ENCODE results near the gene IQGAP2.
"Not testable (repeated sequence)": the region's sequence is repeated elsewhere in the genome, so short reads cannot be mapped to it uniquely, and the experiment has no call there.

The IQGAP2 gene

DNA sequence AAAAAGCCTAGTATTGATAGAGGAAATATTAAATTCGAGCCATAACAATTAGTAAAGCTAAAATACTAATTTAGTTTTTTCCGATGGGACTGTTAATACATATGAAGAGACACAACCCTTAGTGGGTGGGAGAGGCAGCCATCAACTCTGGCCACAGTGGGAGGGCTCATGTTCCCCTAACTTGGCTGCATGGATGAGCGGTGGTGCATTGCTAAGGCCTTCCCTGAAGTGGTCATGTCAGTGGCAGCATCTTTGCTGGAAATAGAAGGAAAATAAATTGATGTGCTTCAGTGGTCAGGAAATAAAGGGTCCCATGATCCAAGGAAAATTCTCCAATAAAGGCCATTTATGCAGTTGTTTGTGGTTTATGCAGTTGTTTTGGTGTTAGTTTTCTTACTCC lies 254.0 kb downstream of the IQGAP2 start:
- no peak for DNase-seq (ENCODE audit: low read depth)

DNA sequence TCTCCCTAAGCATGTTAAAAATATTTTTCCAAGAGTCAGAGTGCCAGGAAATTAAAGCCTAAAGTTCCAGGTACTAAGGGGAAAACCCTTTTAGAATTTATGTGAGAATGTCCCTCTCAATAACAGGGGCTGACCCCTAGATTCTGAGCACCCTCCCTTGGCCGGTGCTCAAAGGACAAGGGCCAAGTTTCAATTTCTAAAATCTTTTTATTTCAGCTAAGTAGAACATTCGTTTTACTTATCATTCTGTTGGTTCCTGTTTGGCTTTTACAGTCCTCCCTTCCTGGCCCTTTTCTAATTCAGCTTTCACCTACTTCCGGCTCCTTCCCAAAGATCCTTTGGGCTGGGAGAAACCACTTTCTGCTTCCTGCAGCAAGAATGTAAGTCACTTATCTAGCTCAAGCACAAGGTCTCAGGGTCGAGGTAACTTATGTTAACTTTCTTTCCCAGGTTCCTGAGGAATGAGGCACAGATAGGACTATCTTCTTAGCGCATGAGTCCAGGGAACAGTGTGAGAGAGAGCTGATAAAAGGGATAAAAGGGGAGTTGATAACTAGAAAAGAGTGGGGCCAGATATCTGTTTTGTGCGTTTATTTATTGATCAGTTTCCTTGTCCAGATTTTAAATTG lies 254.7 kb downstream of the IQGAP2 start:
- DNase-seq (ENCODE audit: low read depth) = no peak

DNA sequence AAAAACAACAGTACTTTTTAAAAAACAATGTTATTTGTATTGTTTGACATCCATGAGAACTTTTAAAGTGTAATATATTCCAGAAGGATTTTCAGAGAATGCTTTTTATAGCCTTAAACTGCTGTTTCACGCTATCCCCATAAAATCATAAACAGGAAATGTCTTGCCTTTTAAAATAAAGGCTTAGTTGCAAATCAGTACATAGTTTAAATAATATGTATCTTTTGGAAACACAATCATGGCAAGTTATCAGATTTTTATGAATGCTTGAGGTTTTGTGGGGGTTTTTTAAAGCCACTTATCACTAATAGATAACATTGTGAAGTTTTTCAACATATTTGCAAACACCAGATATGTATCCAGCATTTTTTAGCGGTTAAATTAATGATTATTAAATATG lies 257.3 kb downstream of the IQGAP2 start:
- no peak for DNase-seq (ENCODE audit: low read depth)

DNA sequence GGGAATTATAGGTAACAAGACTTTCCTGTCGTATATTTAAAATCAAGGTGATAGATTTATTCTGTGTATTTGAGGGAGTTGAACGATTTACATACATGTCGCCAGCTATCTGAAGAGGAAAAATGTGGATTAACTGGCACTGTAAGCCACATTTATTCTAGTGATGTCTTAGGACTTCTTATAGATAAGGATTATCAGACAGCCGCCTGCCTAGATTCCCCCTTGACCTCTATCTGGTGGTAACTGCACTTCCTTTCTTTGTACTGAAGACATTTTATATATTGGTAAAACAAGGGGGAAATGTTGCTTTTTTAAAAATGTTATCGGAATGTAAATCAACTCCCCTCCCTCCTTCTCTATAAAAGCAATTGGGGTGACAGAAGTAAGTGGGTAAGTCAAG lies 259.4 kb downstream of the IQGAP2 start:
- DNase-seq (ENCODE audit: low read depth) = no peak

DNA sequence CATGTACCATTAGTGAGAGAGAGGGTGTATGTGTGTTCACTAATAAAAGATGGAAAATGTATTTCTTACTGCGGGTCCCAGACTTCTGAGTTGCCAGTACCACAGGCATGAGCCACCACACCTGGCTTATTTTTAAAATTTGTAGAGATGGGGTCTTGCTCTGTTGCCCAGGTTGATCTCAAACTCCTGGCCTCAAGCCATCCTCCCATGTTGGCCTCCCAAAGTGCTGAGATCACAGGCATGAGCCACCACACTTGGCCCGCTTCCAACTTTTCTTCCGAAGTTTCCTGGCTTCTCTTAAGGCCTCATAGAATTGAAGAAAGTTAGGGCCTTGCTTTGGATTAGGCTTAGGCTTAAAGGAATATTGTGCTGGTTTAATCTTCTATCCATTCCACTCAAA lies 260.5 kb downstream of the IQGAP2 start:
- DNase-seq (ENCODE audit: low read depth) = no peak

DNA sequence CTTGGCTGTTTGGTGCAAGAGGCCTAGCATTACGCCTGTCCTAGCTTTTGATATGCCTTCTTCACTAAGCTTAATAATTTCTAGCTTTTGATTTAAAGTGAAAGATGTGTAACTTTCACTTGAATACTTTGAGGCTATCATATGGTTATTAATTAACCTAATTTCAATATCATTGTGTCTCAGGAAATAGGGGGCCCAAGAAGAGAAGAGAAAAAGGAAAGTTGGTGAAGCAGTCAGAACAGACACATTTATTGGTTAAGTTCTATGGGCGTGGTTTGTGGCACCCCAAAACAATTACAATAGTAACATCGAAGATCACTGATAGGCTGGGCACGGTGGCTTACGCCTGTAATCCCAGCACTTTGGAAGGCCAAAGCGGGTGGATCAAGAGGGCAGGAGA lies 261.0 kb downstream of the IQGAP2 start:
- no peak for DNase-seq (ENCODE audit: low read depth)

DNA sequence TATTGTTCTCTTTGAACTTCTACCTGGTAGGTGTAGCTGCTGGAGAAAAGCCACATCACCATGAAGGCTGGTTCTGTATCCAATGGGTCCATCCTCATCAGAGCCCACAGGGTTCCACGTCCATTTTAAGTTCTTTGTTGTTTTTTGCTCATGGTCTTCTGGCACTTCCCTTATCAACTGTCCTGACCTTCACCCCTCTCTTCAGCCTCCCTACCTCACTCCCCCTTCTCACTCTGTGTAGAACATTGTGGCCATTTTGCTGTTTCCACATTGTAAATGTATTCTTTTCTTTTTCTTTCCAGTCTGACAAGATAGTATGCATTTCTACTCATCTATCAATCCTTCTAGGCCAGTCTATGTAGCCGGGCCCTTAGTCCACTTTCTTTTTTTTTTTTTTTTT lies 264.4 kb downstream of the IQGAP2 start:
- DNase-seq (ENCODE audit: low read depth) = no peak

DNA sequence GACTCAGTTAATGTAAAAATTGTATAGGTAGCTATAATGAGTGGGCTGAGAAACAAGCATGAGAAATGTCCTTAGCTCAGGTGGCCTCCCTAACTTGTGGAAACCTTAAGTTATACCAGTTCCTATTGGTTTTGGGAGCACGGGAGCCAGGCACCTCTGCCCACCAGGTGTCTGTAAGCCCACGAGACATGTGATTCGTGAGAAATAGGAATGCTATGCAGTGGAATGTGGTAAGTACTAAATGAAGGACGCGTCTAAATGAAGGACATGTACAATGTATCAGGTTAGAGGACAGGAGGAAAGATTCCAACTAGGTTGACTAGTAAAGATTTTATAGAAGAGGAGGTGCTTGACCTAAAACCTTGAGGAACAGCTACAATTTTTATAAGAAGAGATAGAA lies 266.2 kb downstream of the IQGAP2 start:
- DNase-seq (ENCODE audit: low read depth) = no peak

DNA sequence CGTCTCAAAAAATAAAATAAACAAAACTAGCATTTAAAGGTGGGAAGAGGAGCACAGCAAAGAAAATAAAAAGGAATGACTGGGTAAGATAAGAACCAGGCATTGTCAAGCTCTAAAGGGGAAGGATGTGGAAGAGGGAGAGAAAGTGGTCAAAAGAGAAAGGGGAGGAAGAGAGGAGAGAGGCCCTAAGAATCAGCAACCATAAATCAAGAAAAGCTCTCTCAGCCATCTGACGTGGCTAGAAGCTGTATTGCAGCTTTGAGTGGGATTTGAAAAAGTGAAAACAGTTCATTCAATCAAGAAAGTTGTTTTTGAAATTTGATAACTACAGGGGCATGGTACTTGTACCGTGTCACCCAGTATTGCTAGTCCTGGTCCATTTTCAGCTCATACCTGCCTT lies 267.4 kb downstream of the IQGAP2 start:
- DNase-seq (ENCODE audit: low read depth) = no peak

DNA sequence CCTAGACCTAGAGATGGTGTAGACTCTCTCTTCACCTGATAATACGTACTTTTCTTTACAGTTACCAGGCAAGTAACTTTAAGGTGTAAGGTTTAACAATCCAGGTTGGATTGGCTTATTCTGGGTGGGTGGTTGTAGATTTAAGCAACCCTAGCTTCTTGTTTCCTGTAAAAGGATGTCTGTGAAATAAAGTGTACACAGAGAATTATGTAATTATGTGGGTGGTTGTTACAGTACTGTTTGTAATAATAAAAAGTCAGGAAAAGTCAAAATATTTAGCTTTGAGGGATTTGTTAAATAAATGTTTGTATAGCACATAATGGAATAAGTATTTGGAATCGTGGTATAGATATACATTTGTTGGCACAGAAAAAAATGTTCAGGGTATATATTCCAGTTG lies 269.2 kb downstream of the IQGAP2 start:
- DNase-seq (ENCODE audit: low read depth) = no peak

DNA sequence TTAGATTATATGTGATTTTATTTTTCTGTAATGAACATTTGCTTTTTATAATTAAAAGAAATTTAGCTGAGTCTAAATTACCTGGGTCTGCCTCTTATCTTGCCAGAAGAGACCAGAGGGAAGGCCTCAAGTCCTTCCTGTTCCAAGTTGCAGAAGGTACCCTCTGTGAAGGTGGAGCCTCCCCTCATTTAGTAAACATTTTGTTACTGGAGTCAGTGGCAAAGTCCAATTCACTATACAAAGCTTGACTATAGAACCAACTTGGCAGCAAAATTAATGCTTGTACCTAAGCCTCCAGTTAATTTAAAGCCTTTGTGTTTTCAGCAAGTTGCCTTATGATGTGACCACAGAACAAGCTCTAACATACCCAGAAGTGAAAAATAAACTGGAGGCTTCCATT lies 270.0 kb downstream of the IQGAP2 start:
- no peak for DNase-seq (ENCODE audit: low read depth)

DNA sequence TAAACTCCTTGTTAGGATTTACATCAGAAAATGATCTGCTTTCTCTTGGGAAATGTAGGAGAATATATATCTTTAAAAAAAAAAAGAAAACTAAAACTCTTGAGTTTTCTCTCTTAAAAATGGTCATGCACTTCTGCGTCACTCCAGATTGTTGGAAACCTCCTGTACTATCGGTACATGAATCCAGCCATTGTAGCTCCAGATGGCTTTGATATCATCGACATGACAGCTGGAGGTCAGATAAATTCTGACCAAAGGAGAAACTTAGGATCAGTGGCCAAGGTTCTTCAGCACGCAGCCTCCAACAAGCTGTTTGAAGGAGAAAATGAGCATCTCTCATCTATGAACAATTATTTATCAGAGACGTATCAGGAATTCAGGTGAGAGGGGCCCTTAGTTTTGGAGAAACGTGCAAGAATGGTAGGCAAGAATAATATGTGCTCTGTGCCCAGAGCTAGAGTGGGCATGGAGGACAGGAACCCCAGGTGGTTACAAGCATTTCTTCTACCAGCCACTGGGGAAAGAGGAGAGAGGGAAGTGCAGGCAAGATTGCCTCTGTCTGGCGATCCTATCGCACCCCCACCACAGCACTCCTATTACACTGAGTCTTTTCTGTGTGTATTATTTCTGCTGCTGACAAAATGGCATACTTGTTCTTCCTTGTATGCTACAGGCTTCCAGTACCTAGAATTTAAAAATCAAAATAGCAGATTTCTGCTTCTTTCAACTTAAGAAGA lies 271.4 kb downstream of the IQGAP2 start:
- DNase-seq (ENCODE audit: low read depth) = no peak

DNA sequence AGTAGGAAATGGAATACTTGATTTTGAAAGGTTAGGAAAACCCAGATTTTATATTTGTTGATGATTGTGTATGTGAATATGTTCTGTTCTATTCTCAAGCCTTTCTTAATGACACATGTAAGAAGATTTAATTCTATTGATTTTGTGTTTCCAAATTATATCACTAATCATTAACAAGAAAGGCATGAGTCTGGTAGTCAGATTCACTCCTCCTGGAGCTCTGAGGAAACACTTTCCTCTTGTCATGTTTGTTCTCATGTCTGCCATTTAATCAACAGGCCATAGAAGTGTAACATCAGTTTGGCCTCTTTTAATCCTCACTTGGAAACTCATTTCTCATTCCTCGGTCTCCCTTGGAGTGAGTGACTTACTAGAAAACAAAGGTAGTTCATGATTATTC lies 272.3 kb downstream of the IQGAP2 start:
- DNase-seq (ENCODE audit: low read depth) = no peak

DNA sequence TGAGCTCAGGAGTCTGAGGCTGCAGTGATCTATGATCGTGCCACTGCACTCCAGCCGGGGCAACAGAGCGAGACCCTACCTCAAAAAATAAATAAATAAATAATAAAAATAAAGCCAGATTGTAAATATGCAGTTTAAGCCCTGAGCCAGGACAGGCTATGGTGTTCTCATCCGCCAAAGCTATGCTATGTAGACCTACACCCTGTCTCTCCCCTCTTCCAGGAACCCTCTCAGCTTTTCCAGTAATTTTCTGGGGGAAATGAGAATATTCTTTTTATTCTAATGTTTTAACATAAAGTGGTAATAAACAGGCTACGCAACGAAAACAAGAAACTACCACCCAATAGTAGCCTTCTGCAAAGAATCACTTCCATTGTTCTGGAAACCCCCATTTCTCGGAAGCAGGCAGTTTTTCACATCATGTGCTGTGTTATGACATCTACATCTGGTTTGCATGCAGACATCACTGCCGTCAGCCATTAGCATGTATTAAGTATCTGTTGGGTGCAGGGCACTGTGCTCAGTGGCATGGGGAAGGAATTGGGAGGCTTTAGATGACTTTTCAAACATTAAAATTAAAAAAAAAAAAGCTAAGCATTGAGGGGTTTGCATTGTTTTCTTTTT lies 274.9 kb downstream of the IQGAP2 start:
- DNase-seq (ENCODE audit: low read depth) = no peak

DNA sequence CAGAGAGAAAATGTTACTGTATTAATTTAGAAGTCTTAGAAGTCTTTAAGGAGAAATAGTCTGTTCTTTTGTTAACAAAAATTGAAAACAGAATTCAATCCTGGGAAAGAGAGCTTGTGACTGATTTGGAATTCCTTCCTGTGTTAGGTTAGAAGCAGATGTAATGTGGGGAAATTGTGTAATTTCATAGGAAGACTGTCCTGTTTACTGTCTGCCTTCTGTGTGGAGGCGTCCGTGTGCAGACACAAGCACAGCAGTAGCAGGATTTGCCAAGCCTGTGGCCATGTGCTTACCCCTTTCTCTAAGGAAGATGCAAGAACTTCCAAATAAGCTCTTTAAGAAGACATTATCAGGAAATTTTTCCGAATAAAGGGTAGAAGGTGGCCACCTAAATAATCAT lies 276.1 kb downstream of the IQGAP2 start:
- DNase-seq (ENCODE audit: low read depth) = no peak

DNA sequence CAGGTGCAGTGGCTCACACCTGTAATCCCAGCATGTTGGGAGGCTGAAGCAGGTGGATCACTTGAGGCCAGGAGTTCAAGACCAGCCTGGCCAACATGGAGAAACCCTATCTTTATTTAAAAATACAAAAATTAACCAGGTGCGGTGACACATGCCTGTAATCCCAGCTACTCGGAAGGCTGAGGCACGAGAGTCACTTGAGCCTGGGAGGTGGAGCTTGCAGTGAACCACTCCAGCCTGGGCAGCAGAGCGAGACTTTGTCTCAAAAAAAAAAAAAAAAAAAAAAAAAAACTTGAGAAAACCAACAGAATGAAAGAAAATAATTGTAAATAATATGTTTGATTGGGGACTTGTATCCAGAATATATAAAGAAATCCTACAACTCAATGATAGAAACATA lies 277.7 kb downstream of the IQGAP2 start:
- not testable (repeated sequence) for DNase-seq (ENCODE audit: low read depth)

DNA sequence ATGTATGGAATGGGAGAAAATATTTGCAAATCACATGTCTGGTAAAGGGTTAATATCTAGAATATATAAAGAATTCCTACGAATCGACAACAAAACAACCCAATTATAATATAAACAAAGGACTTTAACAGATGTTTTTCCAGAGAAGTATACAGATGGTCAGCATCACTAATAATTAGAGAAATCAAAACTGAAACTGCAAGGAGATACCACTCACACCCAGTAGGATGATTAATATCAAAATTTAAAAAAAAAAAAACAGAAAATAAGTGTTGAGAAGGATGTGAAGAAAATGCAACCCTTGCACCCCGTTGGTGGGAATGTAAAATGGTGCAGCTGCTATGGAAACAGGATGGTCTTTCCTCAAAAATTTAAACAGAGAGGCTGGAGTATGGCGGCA lies 278.2 kb downstream of the IQGAP2 start:
- DNase-seq (ENCODE audit: low read depth) = no peak

DNA sequence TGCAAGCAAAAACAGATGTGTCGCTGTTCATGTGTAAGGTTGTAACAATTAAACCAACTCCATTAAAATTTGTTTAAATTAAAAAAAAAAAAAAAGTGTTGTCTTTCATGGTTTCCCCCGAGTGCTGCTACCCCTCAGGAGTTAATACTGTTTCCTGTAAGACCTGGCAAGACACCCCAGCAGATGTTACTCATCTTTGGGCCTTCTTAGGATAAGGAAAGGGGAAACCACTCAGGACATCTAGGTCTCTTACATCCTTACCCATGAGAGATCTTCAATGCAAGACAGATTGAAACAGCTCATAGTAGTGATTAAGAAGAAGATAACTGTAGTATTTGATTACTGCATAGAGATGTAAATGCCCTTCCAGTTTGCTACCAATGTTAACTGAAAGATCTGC lies 279.3 kb downstream of the IQGAP2 start:
- DNase-seq (ENCODE audit: low read depth) = no peak

DNA sequence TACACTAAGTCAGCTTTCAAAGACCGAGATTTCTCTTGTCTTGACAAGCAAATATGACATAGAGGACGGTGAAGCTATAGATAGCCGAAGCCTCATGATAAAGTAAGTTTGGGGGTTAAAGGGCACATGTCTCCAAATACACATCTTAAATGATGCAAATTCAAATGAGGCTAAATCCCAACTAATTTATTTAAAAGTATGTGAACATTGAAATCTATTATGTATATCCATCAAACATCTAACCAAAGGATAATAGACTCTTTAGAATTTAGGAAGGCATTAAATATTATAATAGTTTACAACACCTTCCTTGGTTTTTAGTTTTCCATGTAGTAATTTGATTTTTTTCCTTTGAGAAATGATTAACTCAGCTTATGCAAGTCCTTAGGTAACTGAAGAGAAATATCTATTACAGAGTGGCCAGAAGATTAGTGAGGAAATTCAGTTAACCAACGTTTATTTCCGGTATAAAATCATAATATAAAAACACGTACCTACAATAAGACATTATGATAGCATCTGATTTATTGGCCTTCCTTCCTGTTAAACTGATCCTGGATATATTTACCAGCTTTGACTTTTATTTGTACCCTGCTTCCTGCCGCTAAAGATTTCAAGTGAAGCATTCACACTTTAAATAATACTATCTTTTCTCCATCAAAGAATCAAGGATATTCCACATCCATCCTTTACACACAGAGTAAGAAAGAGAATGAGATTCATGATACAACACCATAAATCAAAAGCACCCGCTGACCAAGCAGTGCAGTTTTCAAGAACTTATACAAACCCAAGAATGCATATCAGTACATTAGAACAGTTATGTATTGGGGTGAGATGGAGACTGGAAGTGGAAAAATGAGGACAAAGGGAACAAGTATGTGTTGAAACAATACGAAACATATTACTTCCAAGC lies 281.0 kb downstream of the IQGAP2 start:
- no peak for DNase-seq (ENCODE audit: low read depth)

DNA sequence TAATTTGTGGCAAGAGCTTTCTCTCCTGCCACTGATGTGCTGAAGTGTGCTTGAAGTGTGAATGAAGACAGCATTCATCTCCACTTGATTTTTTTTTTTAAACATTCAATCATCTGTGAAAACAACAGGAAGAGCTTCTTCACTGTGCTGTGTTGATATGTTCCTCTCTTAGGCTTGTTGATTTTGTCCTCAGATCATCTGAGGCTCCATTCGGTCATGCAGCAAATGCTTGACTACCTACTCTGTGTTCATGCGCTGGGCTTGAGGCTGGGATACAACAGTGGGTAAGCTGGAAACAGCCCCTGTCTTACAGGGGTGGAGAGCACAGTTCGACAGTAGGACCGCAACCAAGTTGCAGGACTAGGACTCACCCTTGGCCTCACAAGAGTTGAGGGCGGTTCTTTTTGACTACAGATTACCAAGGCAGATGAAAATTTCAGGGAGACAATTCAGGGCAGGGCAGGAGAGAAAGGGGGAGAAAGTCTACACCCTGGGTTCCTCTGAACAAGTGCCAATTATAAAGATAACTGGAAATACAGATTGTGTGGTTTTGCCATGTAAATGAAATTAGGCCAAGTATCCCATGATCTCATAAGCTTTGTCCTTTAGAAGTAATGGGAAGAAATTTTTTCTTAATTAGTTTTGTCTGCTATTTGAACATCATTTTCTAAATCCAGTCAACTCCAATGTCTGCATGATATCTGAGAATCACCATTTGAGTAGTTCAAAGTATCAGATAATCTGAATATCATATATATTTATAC lies 281.9 kb downstream of the IQGAP2 start:
- no peak for DNase-seq (ENCODE audit: low read depth)

DNA sequence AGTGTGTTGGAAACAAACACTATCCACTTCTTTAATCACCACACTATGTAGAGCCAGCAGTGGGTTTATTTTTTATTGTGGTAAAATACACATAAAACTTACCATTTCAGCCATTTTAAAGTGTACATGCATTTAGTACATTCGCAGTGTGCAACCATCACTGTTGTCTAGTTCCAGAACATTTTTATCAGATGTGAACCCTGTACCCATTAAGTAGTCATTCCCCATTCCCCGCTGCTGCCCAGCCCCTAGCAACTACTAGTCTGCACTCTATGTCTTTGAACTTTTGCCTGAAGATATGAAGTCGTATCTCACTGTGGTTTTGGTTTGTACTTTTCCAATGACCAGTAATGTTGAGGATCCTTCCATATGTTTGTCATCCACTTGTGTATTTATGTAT lies 282.6 kb downstream of the IQGAP2 start:
- DNase-seq (ENCODE audit: low read depth) = no peak

DNA sequence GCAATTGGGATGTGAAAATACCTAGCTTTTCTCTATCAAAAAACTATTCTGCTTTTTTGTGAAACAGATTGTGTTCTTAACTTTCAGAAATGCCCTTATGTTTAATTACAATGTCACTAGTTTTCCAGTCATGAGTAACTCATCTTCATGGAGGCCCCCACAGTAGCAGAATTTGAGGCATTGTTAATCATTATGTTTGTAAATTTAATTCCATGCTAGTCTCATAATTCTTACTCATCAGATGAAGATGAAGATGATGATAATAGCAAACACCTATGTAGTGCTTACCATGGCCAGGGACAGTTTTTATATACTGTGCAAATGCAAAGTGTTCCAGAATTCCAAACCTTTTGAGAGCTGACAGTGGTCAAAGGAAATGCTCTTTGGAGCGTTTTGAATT lies 285.1 kb downstream of the IQGAP2 start:
- DNase-seq (ENCODE audit: low read depth) = no peak

All from activated T-helper 9 cell treated with anti-CD3 and anti-CD28 coated beads, Interleukin-2, amount 50 U/mL, for 16 hours (primary cell).